ENCODE measurements around the gene DUSP2.

The DUSP2 gene

DNA sequence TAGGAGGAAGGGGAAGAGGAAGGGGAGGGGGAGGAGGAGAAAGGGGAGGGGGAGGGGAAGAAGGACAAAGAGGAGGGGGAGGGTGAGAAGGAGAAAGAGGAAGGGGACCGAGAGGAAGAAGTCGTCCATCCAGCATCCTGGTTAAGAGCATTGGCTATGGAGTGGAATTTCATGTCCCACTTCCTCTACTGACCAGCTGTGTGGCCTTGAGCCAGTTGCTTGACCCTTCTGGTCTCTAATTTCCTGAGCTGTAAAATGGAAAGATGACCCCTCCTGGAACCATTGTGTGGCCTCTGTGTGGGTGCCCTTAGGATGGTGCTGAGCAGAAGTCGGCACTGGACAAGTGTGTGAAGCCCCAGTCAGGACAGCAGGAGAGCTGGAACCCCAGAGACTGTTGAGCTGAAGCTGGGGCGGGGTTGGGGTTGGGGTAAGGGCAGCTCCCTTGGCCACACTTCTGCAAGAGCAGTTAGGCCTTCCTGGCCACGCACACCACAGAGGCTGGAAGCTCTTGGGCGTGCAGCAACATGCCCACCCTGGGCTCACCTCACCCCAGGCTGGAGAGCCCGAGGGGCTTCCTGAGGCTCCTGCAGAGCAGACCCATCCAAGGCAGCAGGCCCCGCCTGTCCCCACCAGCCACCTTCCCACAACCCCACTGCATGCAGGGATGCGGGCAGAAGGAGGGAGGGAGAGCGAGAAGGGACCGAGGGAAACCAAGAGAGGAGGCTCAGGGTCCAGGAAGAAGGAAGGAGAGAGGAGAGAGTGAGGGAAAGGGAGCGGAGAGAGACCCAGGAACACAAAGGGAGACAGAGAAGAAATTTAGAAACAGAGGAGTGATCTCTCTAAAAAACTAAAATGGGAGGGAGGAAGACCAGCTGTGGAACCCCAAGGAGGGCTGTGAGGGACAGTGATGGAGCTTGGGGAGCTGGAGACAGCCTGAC, 45.1 kb downstream of the DUSP2 start:
- DNase-seq (ENCODE audit: low read depth): no peak

DNA sequence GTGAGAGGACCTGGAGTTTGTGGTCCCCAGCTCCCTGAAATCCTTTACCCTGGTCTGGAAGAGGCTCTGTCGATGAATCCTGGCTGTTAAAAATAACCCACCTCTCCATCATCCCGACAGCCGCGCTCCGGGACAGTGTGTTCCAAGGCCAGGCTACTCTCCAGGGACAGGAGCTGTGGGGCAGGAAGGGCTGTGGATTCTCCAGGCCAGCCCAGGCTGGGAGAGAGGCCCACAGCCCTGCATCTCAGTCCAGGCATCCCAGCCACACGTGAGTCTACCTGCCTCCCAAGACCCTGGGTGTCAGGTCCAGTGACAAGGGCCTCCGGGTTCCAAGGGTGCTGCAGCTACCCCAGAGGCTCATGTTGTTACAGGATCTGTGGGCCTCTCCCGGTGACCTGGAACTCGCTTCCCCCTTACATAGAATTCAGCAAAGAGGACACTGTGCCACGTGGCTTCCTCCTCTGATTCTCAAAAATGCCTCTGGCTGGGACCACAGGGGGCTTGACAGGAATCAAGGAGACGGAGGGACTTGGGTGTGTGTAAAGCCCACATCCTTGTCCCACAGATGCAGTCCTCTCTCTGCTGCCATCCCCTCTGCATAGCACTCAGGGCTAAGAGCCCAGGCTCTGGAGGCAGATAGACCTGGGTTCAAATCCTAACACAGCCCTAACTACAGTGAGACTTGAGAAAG, 46.2 kb downstream of the DUSP2 start:
- no peak for DNase-seq (ENCODE audit: low read depth)

DNA sequence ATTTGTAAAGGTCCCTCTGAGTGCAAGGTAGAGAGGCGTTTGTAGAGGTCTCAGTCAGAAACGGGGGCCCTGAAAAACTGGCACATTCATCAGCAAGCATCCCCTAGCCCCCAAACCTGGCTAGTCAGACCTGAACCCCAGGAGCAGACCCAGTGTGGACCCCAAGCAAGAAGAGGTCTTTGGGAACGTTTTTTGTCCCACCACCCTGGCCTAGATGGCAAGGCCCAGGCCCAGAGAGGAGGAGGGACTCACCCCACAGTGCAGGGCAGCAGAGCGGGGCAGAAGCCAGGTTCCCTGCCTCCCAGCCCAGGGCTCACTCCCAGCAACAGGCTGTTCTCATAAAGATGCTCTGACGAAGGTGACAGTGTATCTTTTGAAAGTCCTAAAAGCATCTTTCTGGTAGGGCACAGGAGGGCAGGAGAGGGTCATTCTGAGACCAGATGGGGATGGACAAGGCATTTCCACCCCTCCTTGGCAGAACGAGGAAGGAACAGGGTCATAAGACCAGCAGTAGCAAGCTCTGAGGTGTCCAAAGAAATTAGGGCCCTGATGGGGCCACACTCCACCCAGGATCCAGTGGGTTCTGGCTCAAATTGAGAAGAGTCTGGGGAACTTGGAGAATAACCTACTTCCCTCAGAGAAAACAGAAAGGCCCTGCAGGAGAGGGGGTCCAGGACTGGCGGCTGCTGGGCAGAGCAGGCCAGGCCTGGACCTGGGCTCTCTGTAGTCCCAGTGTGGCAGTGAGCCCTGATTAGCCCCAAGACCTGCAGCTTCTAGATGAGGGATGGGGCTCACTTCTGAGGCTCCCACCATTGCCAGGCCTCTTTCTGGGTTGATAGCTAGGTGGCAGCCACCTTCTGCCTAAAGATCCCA, 47.1 kb downstream of the DUSP2 start:
- DNase-seq (ENCODE audit: low read depth): no peak

- no peak for DNase-seq (ENCODE audit: low read depth)
Observed at GRCh38 chr2:96097441-96097840, 47.8 kb downstream of the DUSP2 start.

- no peak for DNase-seq (ENCODE audit: low read depth)
Observed at GRCh38 chr2:96095116-96095636, 50.1 kb downstream of the DUSP2 start.

DNA sequence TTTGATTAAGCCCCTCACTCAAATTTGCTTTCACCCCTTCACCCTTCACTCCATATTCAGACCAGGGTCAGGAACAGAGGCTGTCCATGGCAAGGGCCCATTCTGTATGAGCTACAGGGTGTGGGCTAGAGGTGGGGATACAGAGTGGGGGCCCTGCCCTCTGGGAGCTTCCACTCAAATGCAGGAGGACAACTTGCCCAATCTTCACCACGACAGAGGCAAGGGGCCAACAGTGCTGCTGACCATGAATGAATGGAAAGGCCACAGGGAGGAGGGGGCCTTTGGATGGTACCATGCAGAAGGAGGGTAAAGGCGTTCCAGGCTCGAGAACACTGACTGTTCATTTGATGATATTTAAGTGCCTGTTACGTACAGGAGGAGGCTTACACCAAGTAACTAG, 51.7 kb downstream of the DUSP2 start:
- no peak for DNase-seq (ENCODE audit: low read depth)
